SK-N-MC (cell line): ENCODE data around the gene GALNTL6.
"Not testable (repeated sequence)": the region's sequence is repeated elsewhere in the genome, so short reads cannot be mapped to it uniquely, and the experiment has no call there.

Experiments used
- DNase-seq: peaks from one replicate; pipeline ENCODE4 v3.0.0-alpha.2; 2011; ENCODE audit warnings: low read depth, low spot score
- H3K27ac ChIP-seq: fragments of 200-600 bp; sonication (generic); 2 replicates; pipeline ENCODE4 v1.5.1; 2016; ENCODE audit warnings: mixed run types
- H3K36me3 ChIP-seq: fragments of 200-600 bp; sonication (generic); 2 replicates; pipeline ENCODE4 v1.6.1; 2017; ENCODE audit warnings: antibody characterized with exemption, low read length, mixed read lengths; ENCODE audit not compliant: insufficient read depth
- H3K4me3 ChIP-seq: fragments of 200-600 bp; sonication (generic); 2 replicates; pipeline ENCODE4 v1.5.1; 2016
- H3K9ac ChIP-seq: fragments of 200-600 bp; sonication (generic); 2 replicates; pipeline ENCODE4 v1.8.0; 2017; ENCODE audit warnings: mixed run types, mixed read lengths; ENCODE audit not compliant: insufficient read length
- H3K9me3 ChIP-seq: fragments of 200-600 bp; sonication (generic); 2 replicates; pipeline ENCODE4 v1.6.1; 2017; ENCODE audit warnings: low read depth, mild to moderate bottlenecking, antibody characterized with exemption, low read length, moderate library complexity, mixed read lengths
- EZH2 ChIP-seq: fragments of 200-600 bp; sonication (generic); IDR thresholded peaks from one replicate; pipeline ENCODE4 v1.6.1; 2017; ENCODE audit warnings: antibody characterized with exemption
- FOXP2 ChIP-seq: optimal IDR thresholded peaks from 2 replicates; pipeline ENCODE3; 2011; ENCODE audit warnings: mild to moderate bottlenecking, moderate library complexity; ENCODE audit not compliant: insufficient read depth; ENCODE audit errors: extremely low read length, control extremely low read depth
- POLR2AphosphoS5 ChIP-seq: IDR thresholded peaks from 2 replicates; pipeline ENCODE4 v1.6.1; 2012; ENCODE audit warnings: mild to moderate bottlenecking, low read depth, low read length, borderline replicate concordance

The GALNTL6 gene

GRCh38 chr4:172708184-172708583, 895.0 kb downstream of the GALNTL6 start:
- H3K27ac ChIP-seq = no peak overlapping the region
- no peaks in the 10 kb centered on the region for H3K36me3 ChIP-seq
- DNase-seq = no peak
- H3K4me3 ChIP-seq = no peak overlapping the region
- H3K9me3 ChIP-seq = no peaks in the 10 kb centered on the region
- no peak overlapping the region for H3K9ac ChIP-seq
- TF ChIP-seq POLR2AphosphoS5 (no peak), EZH2 (no peak), FOXP2 (no peak)

GRCh38 chr4:172709376-172709775, 896.2 kb downstream of the GALNTL6 start:
- Histone ChIP-seq H3K4me3 (no peak overlapping the region), H3K9me3 (no peaks in the 10 kb centered on the region), H3K9ac (no peak overlapping the region), H3K36me3 (no peaks in the 10 kb centered on the region), H3K27ac (no peak overlapping the region)
- DNase-seq = no peak
- TF ChIP-seq EZH2 = no peak
- TF ChIP-seq FOXP2 = no peak
- no peak for TF ChIP-seq POLR2AphosphoS5

- DNase-seq = no peak
- H3K9ac ChIP-seq = no peak overlapping the region
- H3K4me3 ChIP-seq = no peak overlapping the region
- H3K9me3 ChIP-seq = no peaks in the 10 kb centered on the region
- no peak overlapping the region for H3K27ac ChIP-seq
- H3K36me3 ChIP-seq = no peaks in the 10 kb centered on the region
- TF ChIP-seq POLR2AphosphoS5 = no peak
- TF ChIP-seq EZH2 = no peak
- TF ChIP-seq FOXP2 = no peak
Observed at GRCh38 chr4:172716291-172716690, 903.1 kb downstream of the GALNTL6 start.

- no peaks in the 10 kb centered on the region for H3K36me3 ChIP-seq
- TF ChIP-seq EZH2 (no peak), POLR2AphosphoS5 (no peak), FOXP2 (no peak)
- no peaks in the 10 kb centered on the region for H3K9me3 ChIP-seq
- H3K27ac ChIP-seq = no peak overlapping the region
- H3K9ac ChIP-seq = no peak overlapping the region
- no peak overlapping the region for H3K4me3 ChIP-seq
- DNase-seq = no peak
Observed at GRCh38 chr4:172721659-172722058, 908.5 kb downstream of the GALNTL6 start.

GRCh38 chr4:172725581-172725980, 912.4 kb downstream of the GALNTL6 start:
- Histone ChIP-seq H3K36me3 (no peaks in the 10 kb centered on the region), H3K9ac (no peak overlapping the region), H3K4me3 (no peak overlapping the region), H3K9me3 (no peaks in the 10 kb centered on the region), H3K27ac (no peak overlapping the region)
- no peak for TF ChIP-seq FOXP2
- TF ChIP-seq EZH2 = no peak
- TF ChIP-seq POLR2AphosphoS5 = no peak
- no peak for DNase-seq

GRCh38 chr4:172726001-172726423, 912.8 kb downstream of the GALNTL6 start:
- Histone ChIP-seq H3K9ac (no peak overlapping the region), H3K9me3 (no peaks in the 10 kb centered on the region), H3K36me3 (no peaks in the 10 kb centered on the region), H3K27ac (no peak overlapping the region), H3K4me3 (no peak overlapping the region)
- no peak for DNase-seq
- TF ChIP-seq FOXP2 (no peak), POLR2AphosphoS5 (no peak), EZH2 (no peak)

GRCh38 chr4:172727631-172728030, 914.4 kb downstream of the GALNTL6 start:
- H3K4me3 ChIP-seq = no peak overlapping the region
- no peak for DNase-seq
- TF ChIP-seq EZH2 (no peak), POLR2AphosphoS5 (no peak), FOXP2 (no peak)
- H3K9me3 ChIP-seq = no peaks in the 10 kb centered on the region
- H3K9ac ChIP-seq = no peak overlapping the region
- H3K36me3 ChIP-seq = no peaks in the 10 kb centered on the region
- H3K27ac ChIP-seq = no peak overlapping the region

GRCh38 chr4:172733645-172734044, 920.4 kb downstream of the GALNTL6 start:
- H3K27ac ChIP-seq, H3K9ac ChIP-seq, DNase-seq, H3K36me3 ChIP-seq, H3K4me3 ChIP-seq, H3K9me3 ChIP-seq: not testable (repeated sequence)

- Histone ChIP-seq H3K27ac (no peak overlapping the region), H3K4me3 (no peak overlapping the region), H3K9ac (no peak overlapping the region), H3K36me3 (no peaks in the 10 kb centered on the region), H3K9me3 (no peaks in the 10 kb centered on the region)
- TF ChIP-seq EZH2 = no peak
- no peak for TF ChIP-seq FOXP2
- DNase-seq = no peak
Observed at GRCh38 chr4:172734555-172734954, 921.4 kb downstream of the GALNTL6 start.
